HG03469 (cell line): ENCODE results near the gene UGT1A9.
"Not testable (repeated sequence)": the region's sequence is repeated elsewhere in the genome, so short reads cannot be mapped to it uniquely, and the experiment has no call there.

ENCODE experiments used
- ATAC-seq: cut with Tn5 transposase; IDR thresholded peaks from one replicate; pipeline ENCODE4 v1.9.1; 2021; ENCODE audit warnings: mild to moderate bottlenecking, moderate library complexity, moderate number of reproducible peaks; ENCODE audit not compliant: unreplicated experiment

UGT1A9 gene

DNA sequence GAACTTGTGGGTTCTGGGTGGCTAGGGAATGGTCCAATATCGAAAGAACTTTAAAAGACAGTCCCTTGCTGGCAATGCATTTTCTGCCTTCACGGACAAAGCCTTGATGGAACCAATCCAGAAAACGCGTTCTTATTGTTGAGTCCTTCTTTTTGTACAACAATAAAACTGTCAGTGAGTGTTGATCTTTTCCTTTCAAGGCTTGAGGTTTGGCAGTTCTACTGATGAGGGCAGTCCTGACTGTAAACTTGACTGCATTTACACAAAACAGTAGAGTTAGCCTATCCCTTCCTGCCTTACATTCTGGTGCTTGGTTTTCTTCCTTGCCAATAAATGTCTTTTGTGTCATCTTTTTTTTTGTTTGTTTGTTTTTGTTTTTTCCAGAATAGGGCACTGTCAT is 7.5 kb downstream of the UGT1A9 start:
- ATAC-seq: no peak

- ATAC-seq: no peak
Measured at GRCh38 chr2:233680361-233681045, 8.8 kb downstream of the UGT1A9 start.

- ATAC-seq: no peak
Measured at GRCh38 chr2:233681521-233682099, 9.9 kb downstream of the UGT1A9 start, which contains the start of gene UGT1A7. Gene UGT1A7 (plus strand): TSS chr2:233681901. CDS start chr2:233681938, 37 bp downstream.

GRCh38 chr2:233684640-233685039 is 12.9 kb downstream of the UGT1A9 start:
- ATAC-seq: no peak

- no peak for ATAC-seq
Measured at GRCh38 chr2:233686928-233687327, 15.2 kb downstream of the UGT1A9 start.

DNA sequence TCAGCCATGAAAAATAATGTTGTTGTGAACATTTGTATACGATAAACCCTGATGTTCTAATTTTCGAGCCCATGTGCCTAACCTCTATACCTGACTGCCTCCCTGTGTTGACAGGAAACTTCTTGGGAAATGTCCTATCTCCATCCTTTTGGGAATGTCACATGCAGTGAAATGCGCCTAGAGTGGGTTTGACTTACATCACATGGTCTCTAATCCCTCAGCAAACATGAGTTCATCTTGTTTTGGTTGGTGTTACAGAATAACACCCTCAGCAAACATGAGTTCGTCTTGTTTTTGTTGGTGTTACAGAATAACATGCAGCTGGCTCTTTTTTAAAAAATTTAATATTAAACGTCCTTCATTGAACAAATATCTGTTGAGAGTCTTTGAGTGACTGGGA is 16.6 kb downstream of the UGT1A9 start:
- ATAC-seq: no peak

GRCh38 chr2:233689031-233689430 is 17.3 kb downstream of the UGT1A9 start:
- no peak for ATAC-seq

- ATAC-seq: no peak
Measured at GRCh38 chr2:233689501-233689900, 17.8 kb downstream of the UGT1A9 start.

DNA sequence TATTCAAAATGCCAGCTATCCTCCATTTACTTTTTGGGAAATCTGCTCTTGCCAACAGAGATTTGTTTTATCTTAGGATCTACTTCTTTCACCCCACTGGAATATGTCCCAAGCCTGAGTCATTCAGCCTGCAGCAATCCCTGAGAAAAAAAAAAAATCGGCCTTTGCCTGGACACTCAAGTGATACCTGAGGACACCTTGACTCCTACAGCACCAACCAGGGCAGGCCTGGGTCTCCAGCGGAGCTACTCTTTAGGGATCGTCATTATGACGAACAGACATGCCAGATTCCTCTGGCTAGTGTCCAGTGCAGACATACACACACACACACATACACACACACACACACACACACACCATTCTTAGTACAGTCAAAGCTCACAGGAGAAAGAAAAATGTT is 18.7 kb downstream of the UGT1A9 start:
- no peak for ATAC-seq

GRCh38 chr2:233691443-233692433 is 20.0 kb downstream of the UGT1A9 start:
- ATAC-seq: no peak

DNA sequence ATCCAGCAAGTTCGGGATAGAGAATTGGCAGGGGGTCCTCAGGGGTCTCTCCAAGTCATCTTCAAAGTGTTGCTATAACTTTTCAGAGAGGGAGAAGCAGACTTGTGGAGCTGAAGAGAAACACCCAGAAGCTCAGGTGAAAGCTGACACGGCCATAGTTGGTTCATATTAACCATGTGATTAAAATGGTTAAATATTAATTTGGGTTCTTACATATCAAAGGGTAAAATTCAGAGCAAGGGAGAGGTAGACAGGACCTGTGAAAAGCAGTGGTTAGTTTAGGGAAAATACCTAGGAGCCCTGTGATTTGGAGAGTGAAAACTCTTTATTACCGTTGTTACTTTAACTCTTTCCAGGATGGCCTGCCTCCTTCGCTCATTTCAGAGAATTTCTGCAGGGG is 20.9 kb downstream of the UGT1A9 start, which contains the start of gene UGT1A6:
TSS of gene UGT1A6 (plus strand) at position 243 of the 400 bp plus-strand sequence. CDS start at position 358, 115 bp downstream.
- ATAC-seq: no peak

DNA sequence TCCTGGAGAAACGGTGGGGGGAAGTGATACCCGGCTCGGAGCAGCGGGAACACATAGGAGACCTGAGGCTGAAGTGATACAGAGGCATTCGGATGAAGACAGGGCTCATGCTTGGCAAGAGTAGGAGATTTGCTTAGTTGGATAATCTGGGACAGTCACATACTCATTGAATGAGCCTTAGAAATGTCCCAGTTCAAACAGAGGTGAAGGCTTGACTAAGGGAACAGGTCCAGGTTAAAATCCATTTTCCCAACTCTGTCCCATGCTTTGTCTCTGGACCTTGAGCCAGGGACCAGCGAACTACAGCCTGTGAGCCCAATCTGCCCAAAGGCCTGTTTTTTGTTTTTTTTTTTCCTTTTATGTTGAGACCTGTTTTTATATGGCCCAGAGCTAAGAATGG is 22.3 kb downstream of the UGT1A9 start:
- ATAC-seq: no peak

DNA sequence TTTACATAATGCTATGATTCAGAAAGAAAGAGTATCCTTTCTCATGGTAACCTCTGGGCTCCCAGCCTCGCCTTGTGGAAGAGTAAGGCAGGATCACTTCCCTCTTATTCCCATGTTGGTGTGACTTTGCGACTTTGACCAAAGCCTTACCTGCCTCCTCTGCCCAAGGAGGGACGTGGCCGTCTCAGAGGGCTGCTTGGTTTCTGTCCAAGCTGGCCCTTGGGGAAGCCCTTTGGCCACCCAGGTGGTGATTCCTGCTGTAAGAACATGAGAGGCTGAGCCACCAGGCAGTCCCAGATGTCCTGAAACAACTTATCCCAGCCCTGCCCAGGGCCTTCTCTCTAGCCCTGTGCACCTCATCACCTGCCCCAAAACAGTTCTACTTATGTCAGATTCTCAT is 27.0 kb downstream of the UGT1A9 start:
- ATAC-seq: no peak

DNA sequence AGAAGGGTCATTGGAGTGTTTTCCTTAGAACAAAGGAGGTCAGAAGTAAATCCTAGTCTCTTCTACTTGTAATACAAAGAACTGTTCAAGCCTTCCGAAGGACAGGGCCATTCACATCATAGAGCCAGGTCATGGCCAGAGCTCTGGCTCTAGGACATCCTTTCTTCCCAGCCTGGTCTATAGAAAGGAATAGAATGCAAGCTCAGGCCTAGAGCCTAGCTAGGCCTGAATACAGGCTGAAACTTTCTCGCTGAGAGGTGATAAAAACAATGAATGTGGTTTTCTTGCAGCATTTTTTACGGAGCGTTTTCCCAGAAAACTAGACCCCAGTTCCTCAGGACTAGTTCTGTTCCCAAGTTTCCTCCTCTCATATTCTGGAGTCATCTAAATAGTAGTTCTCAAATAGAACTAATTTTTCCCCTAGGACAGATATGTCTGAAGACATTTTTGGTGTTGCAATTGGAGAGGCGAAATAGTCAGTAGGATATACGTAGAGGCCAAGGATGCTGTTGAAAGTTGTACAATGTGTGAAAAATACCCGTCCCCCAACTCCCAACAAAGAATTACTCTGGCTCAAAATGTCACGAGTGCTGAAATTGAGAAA is 27.8 kb downstream of the UGT1A9 start:
- ATAC-seq: no peak

DNA sequence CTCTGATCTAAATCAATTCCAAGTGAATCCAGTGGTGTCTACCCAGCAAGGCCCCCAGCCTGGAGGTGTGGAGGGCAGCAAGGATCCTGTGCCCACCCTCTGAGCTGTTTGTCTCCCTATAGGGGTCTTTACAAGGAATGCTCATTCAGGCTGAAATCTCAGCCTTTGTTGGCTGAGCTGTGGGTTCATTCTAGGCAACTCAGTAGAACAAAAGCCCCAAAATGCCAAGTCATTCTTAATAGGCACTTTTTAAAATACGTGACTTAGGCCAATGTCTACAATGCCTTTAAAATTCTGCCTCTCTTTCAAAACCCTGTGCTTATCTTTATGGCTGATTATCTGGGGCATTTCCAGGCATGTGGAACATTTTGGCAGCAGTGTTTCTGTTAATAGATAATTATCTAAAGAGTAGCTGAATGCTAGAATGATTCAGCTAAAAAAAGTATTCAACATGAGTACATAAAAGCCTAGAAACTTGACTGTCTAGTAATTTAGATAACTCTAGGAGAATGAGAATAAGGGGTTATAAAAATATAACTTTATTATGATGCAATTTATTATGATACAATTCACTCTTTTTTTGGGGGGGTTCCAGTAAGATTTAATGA is 28.4 kb downstream of the UGT1A9 start:
- ATAC-seq: no peak

DNA sequence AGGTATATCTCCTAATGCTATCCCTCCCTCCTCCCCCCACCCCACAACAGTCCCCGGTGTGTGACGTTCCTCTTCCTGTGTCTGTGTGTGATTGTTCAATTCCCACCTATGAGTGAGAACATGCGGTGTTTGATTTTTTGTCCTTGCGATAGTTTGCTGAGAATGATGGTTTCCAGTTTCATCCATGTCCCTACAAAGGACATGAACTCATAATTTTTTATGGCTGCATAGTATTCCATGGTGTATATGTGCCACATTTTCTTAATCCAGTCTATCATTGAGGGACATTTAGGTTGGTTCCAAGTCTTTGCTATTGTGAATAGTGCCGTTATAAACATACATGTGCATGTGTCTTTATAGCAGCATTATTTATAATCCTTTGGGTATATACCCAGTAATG is 29.1 kb downstream of the UGT1A9 start:
- not testable (repeated sequence) for ATAC-seq

- no peak for ATAC-seq
Measured at GRCh38 chr2:233702238-233702637, 30.5 kb downstream of the UGT1A9 start.

- no peak for ATAC-seq
Measured at GRCh38 chr2:233705911-233706506, 34.3 kb downstream of the UGT1A9 start.

DNA sequence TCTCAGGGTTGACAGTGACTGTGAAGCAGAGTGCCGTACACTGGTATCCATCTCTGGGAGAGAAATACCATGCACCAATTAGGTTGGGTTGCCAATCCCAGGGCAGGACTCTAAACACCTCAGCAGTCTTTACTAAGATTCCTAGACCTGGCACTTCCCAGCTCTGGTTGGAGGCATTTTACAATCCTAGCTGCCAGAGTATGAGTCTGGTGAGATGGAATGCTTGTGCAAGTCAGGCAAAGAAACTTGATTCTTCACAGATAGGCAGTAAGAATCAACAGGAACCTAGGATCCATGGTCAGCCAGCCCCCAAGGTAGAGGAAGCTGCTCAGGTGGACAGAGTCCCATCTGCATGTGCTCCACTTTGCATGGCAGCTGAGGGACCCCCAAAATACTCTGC is 35.0 kb downstream of the UGT1A9 start:
- ATAC-seq: no peak
